Left ventricle myocardium superior (tissue), 1 donor: ENCODE results near the gene MYH10. TPM values are rescaled to one million over a fixed set of nuclear protein-coding genes. Genes with fewer than 3 reads are reported as not detected.

Experiments used
- ATAC-seq: fragments of 200-7000 bp; cut with Tn5 transposase; one replicate; pipeline ENCODE4 v1.9.1; 2020; ENCODE audit warnings: mild to moderate bottlenecking, moderate library complexity
- DNase-seq: peaks from one replicate; pipeline ENCODE4 v3.0.0-alpha.2; 2020
- intact Hi-C: fragments of 100-400 bp; cut with micrococcal nuclease; formaldehyde crosslinking; loops from one replicate; pipeline ENCODE4 v1.11.0; 2022
- total RNA-seq: library from RNA; stranded (reverse); fragmentation: NEBNext Ultra II Directional; extraction: Animal tissue kit (Norgen Biotek cat#: 25700); gene quantifications from one replicate; pipeline ENCODE4 v1.2.1, GENCODE V29; 2021
- donor health status: DM: no; HTN: yes; CAD: no; lungs with severe emphysema.

The MYH10 gene
- total RNA-seq, 1 donor from 2014 or later: 36.6 TPM

- no peak for ATAC-seq
- intact Hi-C loops: no loop called here
- no peak for DNase-seq
Measured at GRCh38 chr17:8465759-8466158, 164.8 kb downstream of the MYH10 start.

- intact Hi-C loops: no loop called here
- no peak for DNase-seq
- ATAC-seq: peak; percentile 31
Measured at GRCh38 chr17:8465356-8465755, 165.2 kb downstream of the MYH10 start.

GRCh38 chr17:8464941-8465340 is 165.6 kb downstream of the MYH10 start:
- ATAC-seq (no peak), DNase-seq (no peak)
- intact Hi-C loops: no loop called here

GRCh38 chr17:8463099-8463498 is 167.4 kb downstream of the MYH10 start:
- no peak for ATAC-seq
- no peak for DNase-seq
- intact Hi-C loops: no loop called here

GRCh38 chr17:8462564-8462963 is 168.0 kb downstream of the MYH10 start:
- ATAC-seq: no peak
- intact Hi-C loops: no loop called here

GRCh38 chr17:8459831-8460230 is 170.7 kb downstream of the MYH10 start:
- intact Hi-C loops: no loop called here
- no peak for ATAC-seq
- DNase-seq: no peak

More at GRCh38 chr17:8462564-8462963, 168.0 kb downstream of the MYH10 start:
- DNase-seq: no peak

- no peak for ATAC-seq
- intact Hi-C loops: no loop called here
- no peak for DNase-seq
Measured at GRCh38 chr17:8459107-8459506, 171.4 kb downstream of the MYH10 start.

GRCh38 chr17:8458128-8458527 is 172.4 kb downstream of the MYH10 start:
- no peak for DNase-seq
- ATAC-seq: no peak
- intact Hi-C loops: no loop called here

GRCh38 chr17:8455665-8456209 is 174.8 kb downstream of the MYH10 start:
- DNase-seq: no peak
- intact Hi-C loops: no loop called here
- ATAC-seq: no peak

GRCh38 chr17:8453326-8453725 is 177.2 kb downstream of the MYH10 start:
- ATAC-seq (no peak), DNase-seq (no peak)
- intact Hi-C loops: no loop called here

- no peak for DNase-seq
- intact Hi-C loops: no loop called here
- no peak for ATAC-seq
Measured at GRCh38 chr17:8451933-8452614, 178.5 kb downstream of the MYH10 start.

- ATAC-seq: no peak
- intact Hi-C loops: no loop called here
- no peak for DNase-seq
Measured at GRCh38 chr17:8448310-8448709, 182.2 kb downstream of the MYH10 start.

GRCh38 chr17:8447799-8448198 is 182.7 kb downstream of the MYH10 start:
- DNase-seq (no peak), ATAC-seq (peak; percentile 74)
- intact Hi-C loops: no loop called here

GRCh38 chr17:8445536-8445935 is 185.0 kb downstream of the MYH10 start:
- no peak for ATAC-seq
- intact Hi-C loops: no loop called here
- no peak for DNase-seq

- no peak for ATAC-seq
- no peak for DNase-seq
- intact Hi-C loops: no loop called here
Measured at GRCh38 chr17:8444494-8444893, 186.0 kb downstream of the MYH10 start.

- intact Hi-C loops: no loop called here
- ATAC-seq: no peak
Measured at GRCh38 chr17:8443756-8444155, 186.8 kb downstream of the MYH10 start.

GRCh38 chr17:8442310-8442709 is 188.2 kb downstream of the MYH10 start:
- intact Hi-C loops: no loop called here
- no peak for ATAC-seq
- no peak for DNase-seq

More at GRCh38 chr17:8443756-8444155, 186.8 kb downstream of the MYH10 start:
- no peak for DNase-seq

- intact Hi-C loops: no loop called here
- DNase-seq: no peak
- no peak for ATAC-seq
Measured at GRCh38 chr17:8441690-8442089, 188.8 kb downstream of the MYH10 start.

GRCh38 chr17:8439681-8440080 is 190.8 kb downstream of the MYH10 start:
- ATAC-seq (no peak), DNase-seq (no peak)
- intact Hi-C loops: no loop called here

- ATAC-seq (no peak), DNase-seq (no peak)
- intact Hi-C loops: no loop called here
Measured at GRCh38 chr17:8438441-8438840, 192.1 kb downstream of the MYH10 start.

- DNase-seq (no peak), ATAC-seq (no peak)
- intact Hi-C loops: no loop called here
Measured at GRCh38 chr17:8436844-8437171, 193.7 kb downstream of the MYH10 start.
